ENCODE results near the gene HMGB1.

The HMGB1 gene

DNA sequence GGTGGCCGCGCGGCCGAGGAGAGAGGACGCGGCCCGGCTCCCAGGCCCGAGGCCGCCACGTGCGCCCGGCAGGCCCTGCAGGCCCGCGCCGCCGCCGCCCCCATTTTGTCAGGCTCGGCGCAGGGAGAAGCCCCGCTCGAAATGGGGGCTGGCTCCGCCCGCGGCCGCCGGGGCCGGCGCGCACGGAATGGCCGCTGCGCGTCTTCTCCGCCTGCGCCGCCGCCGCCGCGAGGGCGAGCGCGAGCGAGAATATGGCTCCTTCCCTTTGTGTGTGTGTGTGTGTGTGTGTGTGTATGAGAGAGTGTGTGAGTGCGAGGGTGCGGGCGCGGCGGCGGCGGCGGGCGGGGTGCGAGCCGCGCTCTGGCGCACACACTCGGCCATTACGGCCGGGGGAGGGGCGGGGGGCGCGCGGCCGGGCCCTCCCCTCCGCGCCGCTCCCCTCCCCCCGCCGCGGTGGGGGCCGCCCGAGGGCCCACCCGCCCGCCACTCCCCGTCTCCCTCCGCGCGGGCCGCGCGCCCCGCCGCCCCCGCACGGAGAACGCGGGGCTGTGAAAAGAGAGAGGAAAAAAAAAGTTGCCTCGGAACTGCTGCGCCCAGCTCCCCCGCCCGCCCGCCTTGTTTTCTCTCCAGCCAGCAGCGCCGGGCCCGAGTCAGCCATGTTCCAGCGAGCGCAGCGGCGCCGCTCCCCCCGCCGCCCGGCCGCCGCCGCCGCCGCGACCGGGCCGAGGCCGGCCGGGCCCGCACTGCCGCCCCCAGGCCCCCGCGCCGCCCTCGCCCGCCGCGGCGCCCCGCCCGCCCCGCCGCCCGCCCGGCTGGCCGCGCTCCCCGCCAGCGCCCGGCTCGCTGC lies 1.0 kb downstream of the HMGB1 start:
- TF ChIP-seq TAF1 (IDR thresholded peaks at IDR 0.05; ENCODE audit: borderline replicate concordance, insufficient read depth, low read length): no peak
- no peak for TF ChIP-seq FOXP2 (optimal IDR thresholded peaks at IDR 0.05; ENCODE audit: borderline replicate concordance, extremely low read depth, extremely low read length, insufficient read depth)
- TF ChIP-seq SIN3A (IDR thresholded peaks at IDR 0.05; ENCODE audit: borderline replicate concordance, insufficient read depth, low read length): no peak
- TF ChIP-seq, protein P1, sequence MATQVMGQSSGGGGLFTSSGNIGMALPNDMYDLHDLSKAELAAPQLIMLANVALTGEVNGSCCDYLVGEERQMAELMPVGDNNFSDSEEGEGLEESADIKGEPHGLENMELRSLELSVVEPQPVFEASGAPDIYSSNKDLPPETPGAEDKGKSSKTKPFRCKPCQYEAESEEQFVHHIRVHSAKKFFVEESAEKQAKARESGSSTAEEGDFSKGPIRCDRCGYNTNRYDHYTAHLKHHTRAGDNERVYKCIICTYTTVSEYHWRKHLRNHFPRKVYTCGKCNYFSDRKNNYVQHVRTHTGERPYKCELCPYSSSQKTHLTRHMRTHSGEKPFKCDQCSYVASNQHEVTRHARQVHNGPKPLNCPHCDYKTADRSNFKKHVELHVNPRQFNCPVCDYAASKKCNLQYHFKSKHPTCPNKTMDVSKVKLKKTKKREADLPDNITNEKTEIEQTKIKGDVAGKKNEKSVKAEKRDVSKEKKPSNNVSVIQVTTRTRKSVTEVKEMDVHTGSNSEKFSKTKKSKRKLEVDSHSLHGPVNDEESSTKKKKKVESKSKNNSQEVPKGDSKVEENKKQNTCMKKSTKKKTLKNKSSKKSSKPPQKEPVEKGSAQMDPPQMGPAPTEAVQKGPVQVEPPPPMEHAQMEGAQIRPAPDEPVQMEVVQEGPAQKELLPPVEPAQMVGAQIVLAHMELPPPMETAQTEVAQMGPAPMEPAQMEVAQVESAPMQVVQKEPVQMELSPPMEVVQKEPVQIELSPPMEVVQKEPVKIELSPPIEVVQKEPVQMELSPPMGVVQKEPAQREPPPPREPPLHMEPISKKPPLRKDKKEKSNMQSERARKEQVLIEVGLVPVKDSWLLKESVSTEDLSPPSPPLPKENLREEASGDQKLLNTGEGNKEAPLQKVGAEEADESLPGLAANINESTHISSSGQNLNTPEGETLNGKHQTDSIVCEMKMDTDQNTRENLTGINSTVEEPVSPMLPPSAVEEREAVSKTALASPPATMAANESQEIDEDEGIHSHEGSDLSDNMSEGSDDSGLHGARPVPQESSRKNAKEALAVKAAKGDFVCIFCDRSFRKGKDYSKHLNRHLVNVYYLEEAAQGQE (IDR thresholded peaks at IDR 0.05; ENCODE audit: insufficient read depth in 1 of 2, low read depth in 2 of 2, low read length in 2 of 2): no peak
- TF ChIP-seq POLR2AphosphoS5 (IDR thresholded peaks at IDR 0.05; ENCODE audit: low read depth, low read length): no peak

DNA sequence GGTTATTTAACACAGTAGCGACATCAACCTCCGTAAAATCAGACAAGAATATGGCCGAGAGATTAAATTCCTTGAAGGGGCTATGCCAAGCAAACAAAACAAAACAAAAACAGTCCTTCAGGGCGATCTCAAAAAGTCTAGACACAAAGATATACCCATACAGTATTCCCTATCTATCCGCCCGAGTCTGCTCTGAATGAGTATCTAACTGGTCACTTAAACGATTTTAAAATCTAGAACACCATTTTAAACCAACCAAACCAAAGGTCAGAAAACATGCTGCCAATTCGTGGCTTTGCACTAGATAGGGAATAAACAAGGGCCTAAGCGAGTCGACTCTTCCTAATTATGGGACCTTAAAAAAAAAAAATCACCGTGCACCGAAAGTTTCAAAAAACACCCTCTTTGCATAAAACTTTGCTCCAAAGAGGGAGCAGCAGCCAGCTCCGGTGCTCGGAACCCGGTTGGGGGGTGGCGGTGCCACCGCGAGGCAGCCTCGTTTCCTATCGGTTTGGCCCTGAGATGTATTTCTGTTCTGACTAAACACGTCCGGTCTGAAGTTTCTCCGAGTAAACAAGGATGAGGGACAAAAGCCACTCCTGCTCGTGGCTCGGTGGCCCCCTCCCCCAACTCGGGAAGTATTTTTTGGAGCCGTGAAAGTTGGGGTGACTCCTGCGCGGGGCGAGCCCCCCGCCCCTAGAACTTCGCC lies 1.8 kb downstream of the HMGB1 start:
- TF ChIP-seq POLR2AphosphoS5 (IDR thresholded peaks at IDR 0.05; ENCODE audit: low read depth, low read length): 0 out of 2 replicates have a peak, but pooled peaks have one; percentile 31
- peak; percentile 33; the same call in 1 of the 2 replicates for TF ChIP-seq TAF1 (IDR thresholded peaks at IDR 0.05; ENCODE audit: borderline replicate concordance, insufficient read depth, low read length)
- no peak for TF ChIP-seq FOXP2 (optimal IDR thresholded peaks at IDR 0.05; ENCODE audit: borderline replicate concordance, extremely low read depth, extremely low read length, insufficient read depth)

DNA sequence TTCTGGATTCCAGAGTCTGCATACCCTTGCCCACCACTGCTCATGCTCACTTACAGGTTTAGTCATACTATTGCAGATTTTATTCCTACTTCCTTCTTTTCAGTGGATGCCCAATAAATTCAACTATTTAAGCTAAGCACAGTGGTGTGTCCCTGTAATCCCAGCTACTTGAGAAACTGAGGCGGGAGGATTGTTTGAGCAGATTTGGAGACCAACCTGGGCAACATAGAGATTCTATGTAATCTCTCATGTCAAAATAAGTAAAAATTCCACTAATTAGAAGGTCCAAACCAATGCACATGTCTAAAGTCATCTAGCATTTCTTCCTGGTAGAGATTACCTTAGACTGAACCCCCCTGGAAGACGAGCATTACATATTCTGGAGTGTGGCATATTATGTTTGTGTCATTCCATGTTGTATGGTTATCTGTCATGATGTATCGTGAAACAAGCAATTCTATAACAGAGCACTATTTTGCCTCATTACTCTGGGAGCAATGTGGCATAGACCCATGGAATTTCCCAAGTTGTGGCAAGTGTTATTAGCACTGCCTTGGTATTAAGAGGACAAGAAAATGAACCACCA lies 8.3 kb downstream of the HMGB1 start:
- TF ChIP-seq POLR2AphosphoS5 (IDR thresholded peaks at IDR 0.05; ENCODE audit: low read depth, low read length): no peak

DNA sequence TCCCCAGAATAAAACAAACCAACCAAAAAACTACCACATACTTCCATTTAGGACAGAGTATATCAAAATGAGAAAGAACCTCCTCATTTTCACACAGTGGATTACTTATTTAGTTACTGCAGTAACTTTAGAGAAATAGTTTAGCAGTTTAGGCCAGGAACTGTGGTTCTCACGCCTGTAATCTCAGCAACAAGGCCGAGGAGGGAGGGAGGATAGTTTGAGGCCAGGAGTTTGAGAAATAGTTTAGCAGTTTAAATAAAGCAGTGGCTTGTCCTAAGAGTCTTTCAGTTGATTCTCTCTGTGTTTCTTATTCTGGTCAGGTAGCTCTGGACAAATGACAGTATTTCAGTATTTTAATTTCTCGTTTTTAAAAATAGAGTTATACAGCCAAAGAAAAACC lies 9.4 kb downstream of the HMGB1 start:
- TF ChIP-seq, protein P1 (IDR thresholded peaks at IDR 0.05; ENCODE audit: insufficient read depth in 1 of 2, low read depth in 2 of 2, low read length in 2 of 2): no peak
- no peak for TF ChIP-seq SIN3A (IDR thresholded peaks at IDR 0.05; ENCODE audit: borderline replicate concordance, insufficient read depth, low read length)
- no peak for TF ChIP-seq FOXP2 (optimal IDR thresholded peaks at IDR 0.05; ENCODE audit: borderline replicate concordance, extremely low read depth, extremely low read length, insufficient read depth)
- TF ChIP-seq TAF1 (IDR thresholded peaks at IDR 0.05; ENCODE audit: borderline replicate concordance, insufficient read depth, low read length): no peak
- TF ChIP-seq POLR2AphosphoS5 (IDR thresholded peaks at IDR 0.05; ENCODE audit: low read depth, low read length): no peak

DNA sequence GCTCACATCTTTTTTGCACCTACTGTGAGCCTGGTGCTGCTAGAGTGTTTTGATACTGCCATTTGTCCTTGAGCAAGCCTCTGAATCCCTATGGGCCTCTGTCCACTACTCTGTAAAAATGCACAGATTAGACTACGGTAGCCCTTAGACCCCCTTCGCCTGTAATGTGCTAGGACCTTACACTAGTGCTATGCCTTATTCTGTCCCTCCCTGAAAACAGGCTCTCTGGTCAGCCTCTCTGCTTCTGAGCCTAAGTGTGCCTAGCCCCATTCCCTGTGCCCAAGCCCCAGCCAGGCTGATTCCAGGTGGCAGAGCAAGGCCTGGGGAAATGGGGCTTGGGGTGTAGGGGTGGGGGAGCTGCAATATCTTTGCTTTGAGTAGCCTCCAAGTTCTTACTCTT lies 10.7 kb downstream of the HMGB1 start:
- no peak for TF ChIP-seq FOXP2 (optimal IDR thresholded peaks at IDR 0.05; ENCODE audit: borderline replicate concordance, extremely low read depth, extremely low read length, insufficient read depth)
- no peak for TF ChIP-seq SIN3A (IDR thresholded peaks at IDR 0.05; ENCODE audit: borderline replicate concordance, insufficient read depth, low read length)
- TF ChIP-seq, protein P1 (IDR thresholded peaks at IDR 0.05; ENCODE audit: insufficient read depth in 1 of 2, low read depth in 2 of 2, low read length in 2 of 2): no peak

DNA sequence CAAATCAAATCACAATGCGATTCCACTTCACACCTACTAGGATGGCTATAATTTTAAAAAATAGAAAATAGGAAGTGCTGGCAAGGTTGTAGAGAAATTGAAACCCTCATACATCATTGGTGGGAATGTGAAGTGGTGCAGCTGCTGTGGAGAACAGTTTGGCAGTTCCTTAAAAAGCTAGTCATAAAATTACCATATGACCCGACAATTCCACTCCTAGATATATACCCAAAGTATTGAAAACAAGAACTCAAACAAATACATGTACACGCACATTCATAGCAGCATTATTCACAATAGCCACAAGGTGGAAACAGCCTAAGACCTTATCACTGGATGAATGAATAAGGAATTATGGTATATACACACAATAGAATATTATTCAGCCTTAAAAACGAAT lies 12.0 kb downstream of the HMGB1 start:
- TF ChIP-seq SIN3A (IDR thresholded peaks at IDR 0.05; ENCODE audit: borderline replicate concordance, insufficient read depth, low read length) (no peak), TAF1 (IDR thresholded peaks at IDR 0.05; ENCODE audit: borderline replicate concordance, insufficient read depth, low read length) (no peak), FOXP2 (optimal IDR thresholded peaks at IDR 0.05; ENCODE audit: borderline replicate concordance, extremely low read depth, extremely low read length, insufficient read depth) (no peak), POLR2AphosphoS5 (IDR thresholded peaks at IDR 0.05; ENCODE audit: low read depth, low read length) (no peak)
- TF ChIP-seq, protein P1 (IDR thresholded peaks at IDR 0.05; ENCODE audit: insufficient read depth in 1 of 2, low read depth in 2 of 2, low read length in 2 of 2): no peak

All from PFSK-1 (cell line).